Left ventricle myocardium inferior (tissue), 1 donor: Measurements from ENCODE around the gene SCART1. TPM values are rescaled to one million over a fixed set of nuclear protein-coding genes. Genes with fewer than 3 reads are reported as not detected.
A peak's percentile ranks its signal among the peaks of the same experiment; 100 is the strongest.
"Not testable (repeated sequence)": the region's sequence is repeated elsewhere in the genome, so short reads cannot be mapped to it uniquely, and the experiment has no call there.

Source experiments
- DNase-seq: peaks from one replicate; pipeline ENCODE4 v3.0.0-alpha.2; 2020
- H3K27ac ChIP-seq: fragments of 200-600 bp; replicated peaks from 2 replicates; pipeline ENCODE4 v1.8.0; 2021
- H3K27me3 ChIP-seq: fragments of 200-600 bp; 2 replicates; pipeline ENCODE4 v1.8.0; 2021; ENCODE audit warnings: low read depth
- H3K36me3 ChIP-seq: fragments of 200-600 bp; 2 replicates; pipeline ENCODE4 v1.8.0; 2021
- H3K4me1 ChIP-seq: fragments of 200-600 bp; 2 replicates; pipeline ENCODE4 v1.8.0; 2021
- H3K4me3 ChIP-seq: fragments of 200-600 bp; 2 replicates; pipeline ENCODE4 v1.8.0; 2021; ENCODE audit warnings: mild to moderate bottlenecking, moderate library complexity
- H3K9me3 ChIP-seq: fragments of 200-600 bp; replicated peaks from 2 replicates; pipeline ENCODE4 v1.8.0; 2021
- intact Hi-C: fragments of 100-400 bp; cut with micrococcal nuclease; formaldehyde crosslinking; loops from one replicate; pipeline ENCODE4 v1.11.0; 2022
- total RNA-seq: library from RNA; stranded (reverse); fragmentation: NEBNext Ultra II Directional; extraction: Animal tissue kit (Norgen Biotek cat#: 25700); gene quantifications from one replicate; pipeline ENCODE4 v1.2.1, GENCODE V29; 2021
- TF ChIP-seq, protein P1 (sequence below): fragments of 200-600 bp; IDR thresholded peaks from 2 replicates; pipeline ENCODE4 v1.8.0; 2021; ENCODE audit warnings: antibody characterized with exemption, mild to moderate bottlenecking, borderline replicate concordance
- donor health status: DM: no; HTN: yes; CAD: no; lungs with severe emphysema.

Gene SCART1
- total RNA-seq, 1 donor from 2014 or later, result 0.36 TPM

DNA sequence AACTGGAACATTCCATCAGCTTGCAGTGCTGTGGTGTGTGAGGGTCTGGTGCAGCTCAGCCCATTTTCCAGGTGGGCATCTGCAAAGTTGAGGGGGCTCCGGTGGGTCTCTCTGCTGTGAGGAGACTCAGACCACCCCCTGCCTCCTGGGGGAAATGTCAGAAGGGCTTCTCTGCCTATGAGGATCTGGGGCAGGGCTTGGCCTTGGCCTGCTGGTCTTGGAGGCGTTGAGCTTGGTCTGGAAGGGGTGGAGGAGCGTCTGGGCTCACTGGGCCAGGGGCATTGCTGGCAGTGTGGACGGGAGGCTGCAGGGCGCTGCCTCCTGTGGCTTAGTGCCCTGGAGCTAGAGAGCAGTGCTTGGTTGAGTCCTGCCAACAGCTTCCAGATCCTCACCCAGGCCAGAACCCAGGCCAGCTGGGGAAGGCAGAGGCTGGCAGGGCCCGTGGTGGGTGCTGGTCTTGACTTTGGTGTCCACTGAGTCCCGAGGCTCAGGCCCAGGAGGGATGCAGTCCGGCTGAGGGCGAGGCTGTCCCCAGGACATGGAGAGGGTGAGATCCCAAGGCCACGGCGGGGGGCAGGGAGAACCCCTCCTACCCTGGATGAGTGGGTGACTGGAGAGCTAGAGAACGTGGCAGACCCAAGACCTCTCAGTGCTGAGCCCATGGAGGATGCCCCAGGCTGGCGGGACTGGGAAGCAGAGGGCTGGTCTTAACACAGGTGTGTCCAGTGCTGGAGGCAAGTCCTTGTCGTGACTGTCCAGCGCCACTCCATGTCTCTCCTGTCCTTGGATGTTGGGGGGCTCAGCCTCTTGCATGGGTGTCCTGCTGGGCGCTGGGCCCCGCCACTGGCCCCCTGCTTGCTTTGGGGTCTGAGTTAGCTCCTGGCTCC, 32.2 kb upstream of the SCART1 start:
- Histone ChIP-seq H3K9me3 (no peaks in the 10 kb centered on the region), H3K27me3 (peaks cover 20% of the 10 kb centered on the region), H3K4me1 (peaks cover 3% of the 10 kb centered on the region), H3K27ac (no peak overlapping the region), H3K4me3 (no peak overlapping the region), H3K36me3 (peaks cover 35% of the 10 kb centered on the region)
- intact Hi-C loops, result no loop called here
- DNase-seq, result no peak
- TF ChIP-seq, protein P1, sequence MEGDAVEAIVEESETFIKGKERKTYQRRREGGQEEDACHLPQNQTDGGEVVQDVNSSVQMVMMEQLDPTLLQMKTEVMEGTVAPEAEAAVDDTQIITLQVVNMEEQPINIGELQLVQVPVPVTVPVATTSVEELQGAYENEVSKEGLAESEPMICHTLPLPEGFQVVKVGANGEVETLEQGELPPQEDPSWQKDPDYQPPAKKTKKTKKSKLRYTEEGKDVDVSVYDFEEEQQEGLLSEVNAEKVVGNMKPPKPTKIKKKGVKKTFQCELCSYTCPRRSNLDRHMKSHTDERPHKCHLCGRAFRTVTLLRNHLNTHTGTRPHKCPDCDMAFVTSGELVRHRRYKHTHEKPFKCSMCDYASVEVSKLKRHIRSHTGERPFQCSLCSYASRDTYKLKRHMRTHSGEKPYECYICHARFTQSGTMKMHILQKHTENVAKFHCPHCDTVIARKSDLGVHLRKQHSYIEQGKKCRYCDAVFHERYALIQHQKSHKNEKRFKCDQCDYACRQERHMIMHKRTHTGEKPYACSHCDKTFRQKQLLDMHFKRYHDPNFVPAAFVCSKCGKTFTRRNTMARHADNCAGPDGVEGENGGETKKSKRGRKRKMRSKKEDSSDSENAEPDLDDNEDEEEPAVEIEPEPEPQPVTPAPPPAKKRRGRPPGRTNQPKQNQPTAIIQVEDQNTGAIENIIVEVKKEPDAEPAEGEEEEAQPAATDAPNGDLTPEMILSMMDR, result no peak

DNA sequence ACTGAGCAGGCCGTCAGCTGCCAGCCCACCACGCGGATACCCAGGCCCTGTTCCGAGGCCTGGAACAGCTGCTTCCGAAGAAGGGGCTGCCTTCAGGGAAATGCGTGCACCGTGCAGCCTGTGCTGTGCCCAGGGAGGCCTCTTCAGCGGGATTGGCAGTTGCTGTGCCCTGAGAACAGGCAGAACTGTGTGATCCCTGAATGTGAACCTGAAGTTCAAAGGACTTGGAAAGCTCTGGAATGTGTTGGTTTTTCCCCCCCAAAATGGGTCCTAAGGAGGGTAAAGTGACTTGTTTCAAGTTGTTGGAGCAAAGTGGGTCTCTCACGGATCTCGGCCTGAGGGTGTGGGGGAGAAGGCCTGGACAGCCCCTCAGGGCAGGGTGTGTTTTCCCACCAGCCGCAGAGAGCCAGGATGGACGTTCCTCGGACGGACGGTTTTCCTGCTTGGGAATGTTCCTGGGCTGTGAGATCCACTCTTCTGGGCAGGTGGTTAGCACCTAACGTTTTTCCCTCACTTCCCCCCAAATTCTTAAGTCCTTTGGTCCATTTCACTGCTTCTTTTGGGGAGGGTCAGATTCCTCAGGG, 31.4 kb upstream of the SCART1 start:
- Histone ChIP-seq H3K27ac (no peak overlapping the region), H3K27me3 (peaks cover 20% of the 10 kb centered on the region), H3K4me1 (peaks cover 3% of the 10 kb centered on the region), H3K9me3 (no peaks in the 10 kb centered on the region), H3K4me3 (no peak overlapping the region), H3K36me3 (peaks cover 35% of the 10 kb centered on the region)
- TF ChIP-seq, protein P1, result no peak
- intact Hi-C loops, result no loop called here
- DNase-seq, result no peak

DNA sequence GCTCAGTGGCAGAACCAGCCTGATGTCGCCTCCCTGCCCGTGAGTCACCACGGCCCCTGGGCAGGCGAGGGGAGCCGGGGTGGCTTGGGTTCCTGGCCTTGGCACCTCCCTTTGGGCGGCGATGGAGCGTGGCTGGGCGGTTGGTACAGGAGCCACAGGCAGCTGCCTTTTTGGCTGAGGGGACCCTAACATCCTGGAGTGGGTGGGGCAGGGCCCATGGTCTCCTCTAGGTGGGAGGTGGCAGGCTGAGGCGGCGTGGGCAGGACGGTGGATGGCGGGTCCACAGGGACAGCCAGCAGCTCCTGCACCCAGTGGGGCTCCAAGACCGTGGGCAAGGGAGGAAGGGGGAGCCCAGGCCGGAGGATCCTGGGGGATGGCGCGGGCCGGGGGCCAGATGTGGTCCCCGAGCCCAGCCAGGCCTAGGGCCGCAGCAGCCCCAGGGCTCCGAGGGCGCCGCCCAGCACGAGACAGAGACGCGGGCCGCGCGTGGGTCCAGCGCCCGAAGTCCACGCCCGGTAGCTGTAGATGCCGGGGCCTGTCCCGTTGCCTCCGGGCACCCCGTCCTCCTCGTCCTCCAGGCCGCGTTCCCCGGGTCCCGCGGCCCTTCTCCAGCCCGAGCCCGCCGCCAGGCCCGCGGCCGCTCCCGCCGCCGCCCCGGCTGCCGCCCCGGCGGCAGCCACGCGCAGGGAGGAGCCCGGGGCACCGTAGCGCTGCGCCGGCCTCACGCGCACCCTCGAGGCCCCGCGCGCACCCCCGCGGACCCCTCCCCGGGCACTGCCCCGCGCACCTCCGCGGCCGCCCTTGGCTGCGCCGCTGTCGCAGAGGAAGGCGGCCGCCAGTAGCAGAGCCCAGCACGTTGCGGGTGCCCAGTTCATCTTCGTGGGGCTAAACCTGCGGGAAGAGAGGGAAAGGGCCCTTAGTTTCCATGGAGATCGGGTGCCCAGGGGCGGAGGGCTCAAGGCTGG, 30.7 kb upstream of the SCART1 start:
- peaks cover 20% of the 10 kb centered on the region for H3K27me3 ChIP-seq
- DNase-seq, result no peak
- intact Hi-C loops, result no loop called here
- no peak overlapping the region for H3K27ac ChIP-seq
- H3K36me3 ChIP-seq, result peaks cover 32% of the 10 kb centered on the region
- H3K4me3 ChIP-seq, result peak overlapping the region; percentile 43
- peaks cover 2% of the 10 kb centered on the region for H3K9me3 ChIP-seq
- TF ChIP-seq, protein P1, result no peak
- peaks cover 3% of the 10 kb centered on the region for H3K4me1 ChIP-seq

- DNase-seq, result not testable (repeated sequence)
Measured at GRCh38 chr10:133424102-133424501, 29.6 kb upstream of the SCART1 start.

GRCh38 chr10:133424601-133425000, 29.1 kb upstream of the SCART1 start, which contains the start of gene SPRN:
Gene SPRN, minus strand, starts transcription at chr10:133424625. Its CDS starts 944 bp downstream, at chr10:133423681.
- peaks cover 18% of the 10 kb centered on the region for H3K36me3 ChIP-seq
- H3K27ac ChIP-seq, H3K4me1 ChIP-seq, DNase-seq, intact Hi-C loops: not testable (repeated sequence)
- H3K27me3 ChIP-seq, result peaks cover 20% of the 10 kb centered on the region
- peak within 1 kb of the TSS; percentile 43 for H3K4me3 ChIP-seq
- peaks cover 17% of the 10 kb centered on the region for H3K9me3 ChIP-seq

More at GRCh38 chr10:133424102-133424501, 29.6 kb upstream of the SCART1 start:
- H3K4me1 ChIP-seq, H3K27ac ChIP-seq, intact Hi-C loops, H3K4me3 ChIP-seq: not testable (repeated sequence)
- Histone ChIP-seq H3K27me3 (peaks cover 20% of the 10 kb centered on the region), H3K36me3 (peaks cover 23% of the 10 kb centered on the region), H3K9me3 (peaks cover 12% of the 10 kb centered on the region)

DNA sequence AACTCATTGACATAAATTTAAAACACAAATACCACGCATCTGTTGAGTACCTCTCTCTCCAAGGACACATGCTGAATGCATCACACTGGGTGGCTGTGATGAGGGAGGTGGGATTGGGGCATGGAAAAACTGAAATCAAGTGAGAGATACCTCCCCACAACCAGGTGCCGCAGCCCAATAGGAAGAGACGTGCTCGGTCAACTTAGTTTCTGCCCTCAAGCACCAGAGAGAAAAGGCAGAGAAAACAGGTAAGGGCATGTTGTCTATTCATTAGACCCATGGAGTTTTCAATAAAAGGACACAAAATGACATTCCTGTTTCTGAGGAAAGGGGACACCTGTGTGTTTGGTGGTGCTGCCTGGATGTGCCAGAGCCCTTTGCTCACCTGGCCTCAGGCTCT, 24.2 kb upstream of the SCART1 start:
- H3K36me3 ChIP-seq, intact Hi-C loops, H3K4me3 ChIP-seq, H3K27ac ChIP-seq, H3K4me1 ChIP-seq, H3K27me3 ChIP-seq, DNase-seq: not testable (repeated sequence)
- H3K9me3 ChIP-seq, result peaks cover 17% of the 10 kb centered on the region

DNA sequence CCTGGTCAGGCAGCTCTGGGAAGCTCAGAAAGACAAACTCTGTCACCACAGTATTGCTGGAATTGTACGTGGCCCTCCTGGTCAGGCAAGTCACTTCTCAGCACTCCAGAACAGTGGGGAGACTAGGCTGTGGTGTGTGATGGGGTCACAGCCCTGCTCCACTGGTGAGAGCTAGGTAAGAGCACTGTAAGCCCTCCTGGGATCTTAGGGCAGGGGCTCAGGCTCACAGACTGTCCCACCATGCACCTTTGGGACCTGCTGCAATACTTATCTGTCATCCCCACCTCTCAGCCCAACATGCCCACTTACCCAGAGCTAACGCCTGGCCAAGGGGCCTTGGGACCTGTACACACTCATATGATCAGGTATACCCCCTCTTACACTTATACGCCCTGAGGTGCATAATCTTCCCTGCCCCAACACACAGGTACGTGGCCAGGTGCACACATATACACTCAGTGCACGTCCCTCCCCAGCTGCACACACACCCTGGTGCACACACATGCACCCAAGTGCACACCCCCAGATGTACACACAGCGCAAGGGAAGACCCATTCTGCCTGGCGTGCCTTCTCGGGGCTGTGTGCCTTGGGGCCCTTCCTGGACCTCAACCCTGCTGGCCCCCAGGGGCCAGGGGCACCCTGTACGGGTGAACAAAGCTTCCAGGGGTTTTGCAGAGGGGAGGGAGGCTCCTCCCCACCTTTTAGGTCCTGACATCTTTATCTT, 21.7 kb upstream of the SCART1 start:
- intact Hi-C loops, H3K36me3 ChIP-seq, H3K27me3 ChIP-seq, DNase-seq, H3K4me3 ChIP-seq, H3K4me1 ChIP-seq, H3K27ac ChIP-seq: not testable (repeated sequence)
- H3K9me3 ChIP-seq, result peaks cover 21% of the 10 kb centered on the region

DNA sequence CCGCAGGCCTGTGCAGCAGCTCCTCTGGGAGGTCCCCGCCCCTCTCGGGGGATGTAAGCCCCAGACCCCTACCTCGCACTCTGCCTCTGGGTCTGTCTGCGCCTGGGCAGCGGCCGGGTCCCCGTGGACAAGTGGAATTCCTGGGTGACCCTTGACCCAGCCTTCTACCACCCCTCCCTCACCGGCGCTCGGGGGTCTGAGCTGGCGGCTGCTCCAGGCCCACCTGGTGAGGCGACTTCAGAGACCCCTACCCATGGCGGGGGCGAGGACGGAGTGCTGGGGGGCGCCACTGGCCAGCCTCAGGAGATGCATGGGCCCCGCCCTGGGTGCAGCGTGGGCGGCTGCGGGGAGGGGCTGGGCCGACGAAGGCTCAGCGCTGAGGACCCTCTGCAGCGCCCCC, 21.0 kb upstream of the SCART1 start:
- H3K27me3 ChIP-seq, DNase-seq, intact Hi-C loops, H3K4me3 ChIP-seq, H3K4me1 ChIP-seq, H3K27ac ChIP-seq, H3K36me3 ChIP-seq: not testable (repeated sequence)
- peaks cover 21% of the 10 kb centered on the region for H3K9me3 ChIP-seq
